Raji (cell line): ENCODE results near the gene TMEM182.

Experiments
- POLR2A ChIP-seq: IDR thresholded peaks from 2 replicates; pipeline ENCODE4 v1.6.1; 2011; ENCODE audit warnings: low read depth, low read length, control low read depth; ENCODE audit not compliant: insufficient read depth

The TMEM182 gene, protein sequence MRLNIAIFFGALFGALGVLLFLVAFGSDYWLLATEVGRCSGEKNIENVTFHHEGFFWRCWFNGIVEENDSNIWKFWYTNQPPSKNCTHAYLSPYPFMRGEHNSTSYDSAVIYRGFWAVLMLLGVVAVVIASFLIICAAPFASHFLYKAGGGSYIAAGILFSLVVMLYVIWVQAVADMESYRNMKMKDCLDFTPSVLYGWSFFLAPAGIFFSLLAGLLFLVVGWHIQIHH

DNA sequence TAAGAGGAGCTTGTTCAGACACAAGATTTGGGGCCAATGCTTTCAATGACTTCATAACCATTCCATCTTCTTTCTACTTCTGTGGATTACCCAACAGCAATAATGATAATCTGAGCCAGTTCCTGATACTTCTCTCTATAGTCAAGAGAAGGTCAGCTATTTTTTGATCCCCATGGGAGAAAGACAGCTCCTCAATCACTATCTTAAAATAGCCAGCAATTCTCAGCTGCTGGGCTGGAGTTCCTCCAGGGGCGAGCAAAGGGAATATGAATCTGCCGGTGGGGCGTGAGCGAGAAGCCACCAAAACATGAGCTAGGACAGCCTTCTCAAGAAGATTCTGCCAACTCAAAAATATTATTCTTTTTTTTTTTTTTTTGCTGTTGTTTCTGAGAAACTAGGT lies at the start of gene TMEM182:
Gene TMEM182 (plus strand): TSS at position 269 of the 400 bp plus-strand sequence. CDS start 187 bp downstream, outside the sequence.
- TF ChIP-seq POLR2A: no peak

GRCh38 chr2:102717308-102718018 lies 44.4 kb upstream of the TMEM182 start:
- TF ChIP-seq POLR2A: no peak

GRCh38 chr2:102718387-102719316 lies 43.2 kb upstream of the TMEM182 start:
- no peak for TF ChIP-seq POLR2A

DNA sequence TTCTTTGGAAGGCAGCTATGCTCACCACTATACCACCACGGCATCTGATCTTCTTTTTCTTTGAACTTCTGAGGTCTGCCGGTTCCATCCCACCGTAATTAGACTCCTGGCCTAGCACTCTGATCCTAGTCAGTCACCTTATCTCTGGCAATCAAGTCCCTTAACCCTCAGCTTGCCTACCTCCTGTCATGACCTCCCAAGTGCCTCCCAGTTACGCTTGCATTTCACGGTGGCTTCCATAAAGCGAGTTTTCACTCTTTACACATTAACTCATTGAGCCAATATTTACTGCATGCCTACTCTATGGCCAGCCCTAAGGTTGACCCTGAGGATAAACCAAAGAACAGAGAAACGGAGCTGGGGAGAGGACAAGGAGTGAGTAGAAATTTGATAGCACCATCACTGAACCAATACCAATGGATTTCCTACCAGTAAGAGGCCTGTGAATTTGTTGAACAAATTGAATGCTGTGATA lies 37.8 kb upstream of the TMEM182 start:
- TF ChIP-seq POLR2A: no peak

GRCh38 chr2:102724553-102724952 lies 37.3 kb upstream of the TMEM182 start:
- TF ChIP-seq POLR2A: no peak

- TF ChIP-seq POLR2A: no peak
Observed at GRCh38 chr2:102726128-102727087, 35.4 kb upstream of the TMEM182 start.

DNA sequence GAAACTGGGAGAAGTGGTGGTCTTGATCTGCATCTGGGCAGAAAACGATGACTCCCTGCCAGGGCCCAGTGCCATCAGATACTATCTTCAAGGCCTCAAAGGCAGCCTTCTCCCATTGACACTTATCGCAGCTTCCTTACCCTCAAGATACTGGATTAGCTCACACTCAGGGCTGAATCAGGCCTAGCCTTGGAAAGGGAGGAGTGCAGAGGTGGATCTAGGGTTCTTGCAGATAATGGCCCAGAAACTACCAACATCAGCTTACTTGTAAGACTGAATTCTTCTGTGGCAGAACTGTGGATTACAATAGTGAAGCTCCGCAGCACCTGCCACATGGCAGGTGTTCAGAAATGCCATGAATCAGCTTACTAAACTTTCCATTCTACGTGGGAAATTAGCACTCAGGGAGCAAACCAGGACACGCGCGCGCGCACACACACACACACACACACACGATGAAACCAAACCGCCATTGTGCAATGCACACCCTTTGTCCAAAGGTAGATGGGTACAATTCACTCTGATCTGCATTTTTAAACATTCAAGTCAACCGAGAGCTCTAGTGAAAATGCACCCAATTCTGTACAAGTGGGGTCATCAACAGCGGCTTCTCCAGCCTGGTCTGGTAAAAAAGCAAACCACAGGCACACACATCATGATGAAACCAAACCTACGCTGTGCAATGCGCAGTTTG lies 26.3 kb upstream of the TMEM182 start:
- no peak for TF ChIP-seq POLR2A

- no peak for TF ChIP-seq POLR2A
Observed at GRCh38 chr2:102736110-102736409, 25.8 kb upstream of the TMEM182 start.

DNA sequence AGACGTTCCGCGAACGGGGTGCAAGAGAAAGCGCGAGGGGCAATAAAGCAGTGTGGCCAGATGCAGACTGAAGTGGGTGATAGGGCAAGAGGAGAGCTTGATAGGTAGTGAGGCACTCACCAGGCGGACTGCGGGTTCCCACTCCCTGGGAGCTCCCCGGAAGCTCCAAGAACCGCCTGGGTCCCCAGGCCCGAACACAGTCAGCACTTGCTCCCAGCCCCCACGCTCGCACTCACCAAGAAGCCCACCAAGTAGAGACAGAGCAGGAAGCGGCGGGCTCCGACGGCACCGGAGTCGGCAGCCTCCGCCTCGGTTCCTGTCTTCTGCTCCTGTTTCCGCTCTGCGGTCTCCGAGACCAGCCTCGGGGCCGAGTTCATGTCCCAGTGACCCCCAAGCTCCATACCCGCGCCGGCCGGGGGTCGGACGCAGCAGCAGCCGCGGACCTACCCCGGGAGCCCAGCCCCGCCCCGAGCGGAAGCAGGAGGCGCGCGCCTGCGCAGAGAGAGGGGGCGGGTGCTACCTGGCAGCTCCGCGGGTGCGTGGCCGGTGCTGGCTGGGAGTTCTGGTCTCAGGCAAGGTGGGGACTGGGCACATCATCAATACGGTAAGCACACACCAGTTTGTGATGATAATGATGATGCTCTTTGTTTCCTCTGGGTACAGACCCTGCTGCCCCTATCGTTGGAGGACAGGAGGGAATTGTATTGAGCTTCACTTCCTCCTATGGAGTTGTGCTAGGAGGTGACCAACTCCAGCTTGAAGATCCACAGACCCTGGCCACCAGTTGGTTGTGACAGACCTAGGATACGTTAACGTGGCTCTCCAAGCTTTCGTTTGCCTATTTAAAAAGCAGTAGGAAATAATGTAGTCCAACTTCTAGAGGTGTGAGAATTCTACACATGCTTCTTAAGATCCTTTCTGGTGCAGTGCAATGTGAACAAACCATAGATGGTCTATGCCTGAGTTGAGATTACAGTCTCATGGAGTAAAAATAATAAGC lies 25.1 kb upstream of the TMEM182 start:
- TF ChIP-seq POLR2A: peak; percentile 98

DNA sequence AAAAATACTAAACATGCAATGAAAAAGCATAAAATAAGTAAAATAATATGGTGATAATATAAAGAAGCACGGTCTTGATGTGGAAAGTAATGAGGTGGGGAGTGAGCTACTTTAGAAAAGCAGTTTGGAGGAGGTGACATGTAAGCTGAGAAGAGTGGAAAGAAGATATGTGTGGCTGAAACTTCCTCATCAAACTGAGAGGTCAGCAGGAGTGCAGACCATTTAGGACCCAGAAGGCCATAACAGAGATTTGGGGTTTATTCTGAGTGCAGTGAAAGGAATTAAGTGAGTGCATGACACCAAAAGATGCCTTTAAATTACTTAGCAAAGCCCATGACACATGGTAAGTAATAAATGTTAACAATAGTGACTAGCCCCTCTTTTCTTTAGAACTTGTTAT lies 24.4 kb upstream of the TMEM182 start:
- no peak for TF ChIP-seq POLR2A

- no peak for TF ChIP-seq POLR2A
Observed at GRCh38 chr2:102743259-102743658, 18.6 kb upstream of the TMEM182 start.

- TF ChIP-seq POLR2A: no peak
Observed at GRCh38 chr2:102748107-102748506, 13.7 kb upstream of the TMEM182 start.

DNA sequence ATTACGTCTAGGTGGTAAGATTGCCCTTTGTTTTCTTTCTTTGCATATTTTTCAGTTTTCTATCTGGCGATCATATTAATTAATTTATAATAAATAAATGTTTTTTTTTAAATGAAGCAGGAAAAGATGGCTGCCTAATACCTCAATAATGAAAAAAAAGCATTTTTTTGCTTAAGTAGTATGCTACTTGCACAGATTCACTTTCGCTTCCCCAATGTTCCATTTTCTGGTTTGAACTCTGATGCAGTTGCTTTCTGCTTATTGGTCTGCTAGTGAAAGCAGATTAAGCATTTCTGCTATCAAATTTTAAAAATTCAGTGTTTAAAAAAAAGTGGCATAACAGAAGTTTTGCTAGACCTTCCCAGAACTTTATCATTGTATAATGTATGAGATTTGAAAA lies 11.9 kb upstream of the TMEM182 start:
- TF ChIP-seq POLR2A: no peak
